GM12864 (cell line): ENCODE results near the gene CDH13.

Source experiments
- DNase-seq: peaks from one replicate; pipeline ENCODE4 v3.0.0-alpha.2; 2011; ENCODE audit warnings: low read depth
- H3K4me3 ChIP-seq: 2 replicates; pipeline ENCODE4 v1.5.1; 2011; ENCODE audit warnings: mild to moderate bottlenecking, low read depth, low read length, control low read depth
- CTCF ChIP-seq: IDR thresholded peaks from 2 replicates; pipeline ENCODE4 v1.5.1; 2011; ENCODE audit warnings: low read depth, mild to moderate bottlenecking, moderate library complexity, low read length, control low read depth, inconsistent platforms; ENCODE audit errors: missing control alignments

The CDH13 gene

GRCh38 chr16:83794860-83795554 is 1168.2 kb downstream of the CDH13 start:
- no peak for DNase-seq
- no peak overlapping the region for H3K4me3 ChIP-seq
- no peak for TF ChIP-seq CTCF

GRCh38 chr16:83797013-83797412 is 1170.2 kb downstream of the CDH13 start:
- DNase-seq, result no peak
- no peak for TF ChIP-seq CTCF
- no peak overlapping the region for H3K4me3 ChIP-seq

GRCh38 chr16:83799336-83799735 is 1172.6 kb downstream of the CDH13 start:
- no peak for DNase-seq
- no peak overlapping the region for H3K4me3 ChIP-seq
- no peak for TF ChIP-seq CTCF

- DNase-seq, result peak; percentile 55
- H3K4me3 ChIP-seq, result no peak overlapping the region; the same call in 1 of the 2 replicates
- TF ChIP-seq CTCF, result no peak
Observed at GRCh38 chr16:83802135-83802534, 1175.4 kb downstream of the CDH13 start.

GRCh38 chr16:83802554-83803205 is 1175.9 kb downstream of the CDH13 start:
- no peak for DNase-seq
- H3K4me3 ChIP-seq, result no peak overlapping the region; the same call in 1 of the 2 replicates
- TF ChIP-seq CTCF, result no peak

GRCh38 chr16:83803811-83804210 is 1177.0 kb downstream of the CDH13 start:
- no peak overlapping the region for H3K4me3 ChIP-seq
- no peak for TF ChIP-seq CTCF
- no peak for DNase-seq

- no peak for DNase-seq
- no peak for TF ChIP-seq CTCF
- no peak overlapping the region for H3K4me3 ChIP-seq
Observed at GRCh38 chr16:83804366-83804765, 1177.6 kb downstream of the CDH13 start.
